Articular chondrocyte of knee joint (primary cell): Measurements from ENCODE around the gene GALM. TPM values are rescaled to one million over a fixed set of nuclear protein-coding genes. Genes with fewer than 3 reads are reported as not detected.

Experiments used
- total RNA-seq: library from RNA; depleted of rRNA; stranded (reverse); fragments of >200 nt; gene quantifications from 2 replicates; pipeline ENCODE4 v1.2.3, GENCODE V29; 2012

GALM gene
- total RNA-seq: 23.5 and 24.4 TPM in 2 replicates

GRCh38 chr2:38665854-38666555 is at the start of gene GALM:
Gene GALM, plus strand, starts transcription at chr2:38666114. Its CDS starts 48 bp downstream, at chr2:38666162.

GRCh38 chr2:38750891-38751595 is 85.1 kb downstream of the GALM start, which contains the start of gene SRSF7:
Gene SRSF7, minus strand, starts transcription at chr2:38751361. Its CDS starts 105 bp downstream, at chr2:38751256.

Other genes starting within 250 kb of the GALM start
- gene HNRNPLL, start 63.2 kb upstream of the GALM start, total RNA-seq: 55.3 and 63.6 TPM in 2 replicates
- gene SRSF7, start 85.2 kb downstream of the GALM start, total RNA-seq: 81.8 and 88.0 TPM in 2 replicates
- 6.9 and 8.6 TPM in 2 replicates for gene GEMIN6, start 112.1 kb downstream of the GALM start, total RNA-seq
- gene DHX57, start 209.8 kb downstream of the GALM start, total RNA-seq: 23.7 and 26.8 TPM in 2 replicates
- 26.3 and 30.2 TPM in 2 replicates for gene MORN2, start 209.9 kb downstream of the GALM start, total RNA-seq
- 1.2 and 1.4 TPM in 2 replicates for gene ARHGEF33, start 223.8 kb downstream of the GALM start, total RNA-seq